Activated CD4-positive, alpha-beta memory T cell treated with anti-CD3 and anti-CD28 coated beads, Interleukin-2, amount 10 ng/mL, durations not matched to agents 7 days and 5 days (primary cell): Measurements from ENCODE around the gene OAS1. TPM values are rescaled to one million over a fixed set of nuclear protein-coding genes. Genes with fewer than 3 reads are reported as not detected.

Experiments
- CTCF ChIA-PET: fragments of 350-600 bp; sonication (Branson Sonifier 250); formaldehyde crosslinking; loops from one replicate; lab custom pipeline; 2021; ENCODE audit warnings: antibody characterized with exemption, inconsistent platforms; lab: Charles Lee
- POLR2A ChIA-PET: fragments of 350-600 bp; sonication (Branson Sonifier 250); formaldehyde crosslinking; loops from one replicate; lab custom pipeline; 2021; ENCODE audit warnings: antibody characterized with exemption; lab: Charles Lee
- DNase-seq: peaks from one replicate; pipeline ENCODE4 v3.0.0-alpha.2; 2020
- H3K27ac Mint-ChIP-seq: one replicate; pipeline ENCODE4 v1.8.0; 2021; ENCODE audit warnings: mild to moderate bottlenecking, mixed read lengths
- H3K27me3 Mint-ChIP-seq: one replicate; pipeline ENCODE4 v1.8.0; 2021; ENCODE audit warnings: mixed read lengths
- H3K36me3 Mint-ChIP-seq: one replicate; pipeline ENCODE4 v1.8.0; 2021; ENCODE audit warnings: low read depth, mixed read lengths
- H3K4me1 Mint-ChIP-seq: one replicate; pipeline ENCODE4 v1.8.0; 2021; ENCODE audit warnings: mixed read lengths
- H3K4me3 Mint-ChIP-seq: one replicate; pipeline ENCODE4 v1.8.0; 2021; ENCODE audit warnings: mild to moderate bottlenecking, mixed read lengths
- H3K9me3 Mint-ChIP-seq: one replicate; pipeline ENCODE4 v1.8.0; 2021; ENCODE audit warnings: mixed read lengths
- total RNA-seq, 2 experiments: library from RNA; stranded (reverse); gene quantifications; one replicate each; pipeline ENCODE4 v1.2.3, GENCODE V29; 2021

Gene OAS1
- total RNA-seq, 2 experiments from 2014 or later, result 246 to 248 TPM

GRCh38 chr12:112962561-112962960, 55.8 kb downstream of the OAS1 start:
- DNase-seq, result no peak
- POLR2A ChIA-PET, result interaction anchor here (3.2 kb wide), 1 partner anchor 15 kb away, joined by 22 read pairs; the partner anchor contains the start of gene OAS2

GRCh38 chr12:112963227-112963861, 56.6 kb downstream of the OAS1 start:
- no peak for DNase-seq
- Mint-ChIP-seq H3K27me3 (no peaks in the 10 kb centered on the region), H3K9me3 (no peaks in the 10 kb centered on the region), H3K4me1 (peaks cover 17% of the 10 kb centered on the region), H3K4me3 (no peak overlapping the region), H3K36me3 (peaks cover 96% of the 10 kb centered on the region), H3K27ac (no peak overlapping the region)
- ChIA-PET POLR2A (interaction anchor here (2.9 kb wide), 1 partner anchor 14 kb away, joined by 22 read pairs; the partner anchor contains the start of gene OAS2), CTCF (no interaction called here)

More at GRCh38 chr12:112962561-112962960, 55.8 kb downstream of the OAS1 start:
- H3K4me1 Mint-ChIP-seq, result peaks cover 22% of the 10 kb centered on the region
- H3K9me3 Mint-ChIP-seq, result peaks cover 4% of the 10 kb centered on the region
- CTCF ChIA-PET, result interaction anchor here (0.7 kb wide), 1 partner anchor 16 kb away, joined by 3 read pairs; the partner anchor contains the start of gene OAS2
- H3K27ac Mint-ChIP-seq, result no peak overlapping the region
- no peak overlapping the region for H3K4me3 Mint-ChIP-seq
- H3K27me3 Mint-ChIP-seq, result no peaks in the 10 kb centered on the region
- H3K36me3 Mint-ChIP-seq, result peaks cover 97% of the 10 kb centered on the region

- Mint-ChIP-seq H3K36me3 (peaks cover 96% of the 10 kb centered on the region), H3K27ac (no peak overlapping the region), H3K27me3 (no peaks in the 10 kb centered on the region), H3K9me3 (no peaks in the 10 kb centered on the region), H3K4me1 (peaks cover 17% of the 10 kb centered on the region), H3K4me3 (no peak overlapping the region)
- CTCF ChIA-PET, result no interaction called here
- DNase-seq, result no peak
- POLR2A ChIA-PET, result interaction anchor here (0.7 to 2.9 kb wide), 2 partner anchors 14 to 58 kb away, joined by 3 to 22 read pairs; partner anchors contain the start of genes OAS1 and OAS2
Observed at GRCh38 chr12:112964067-112964670, 57.4 kb downstream of the OAS1 start.

- no peaks in the 10 kb centered on the region for H3K9me3 Mint-ChIP-seq
Observed at GRCh38 chr12:112964915-112965314, 58.2 kb downstream of the OAS1 start.

GRCh38 chr12:112965643-112966042, 58.9 kb downstream of the OAS1 start:
- DNase-seq, result no peak
- Mint-ChIP-seq H3K27me3 (no peaks in the 10 kb centered on the region), H3K4me3 (no peak overlapping the region), H3K36me3 (peaks cover 96% of the 10 kb centered on the region), H3K27ac (no peak overlapping the region), H3K4me1 (peaks cover 9% of the 10 kb centered on the region), H3K9me3 (no peaks in the 10 kb centered on the region)
- POLR2A ChIA-PET, result interaction anchor here (0.8 to 2.9 kb wide), 2 partner anchors 10 to 12 kb away, joined by 3 to 22 read pairs; partner anchors contain the start of gene OAS2
- CTCF ChIA-PET, result interaction anchor here (0.5 kb wide), 1 partner anchor 180 kb away, joined by 5 read pairs; no protein-coding TSS in a partner anchor

More at GRCh38 chr12:112964915-112965314, 58.2 kb downstream of the OAS1 start:
- Mint-ChIP-seq H3K27ac (no peak overlapping the region), H3K4me1 (peaks cover 10% of the 10 kb centered on the region), H3K27me3 (no peaks in the 10 kb centered on the region), H3K4me3 (no peak overlapping the region), H3K36me3 (peaks cover 96% of the 10 kb centered on the region)
- POLR2A ChIA-PET, result interaction anchor here (0.7 to 2.9 kb wide), 3 partner anchors 10 to 58 kb away, joined by 3 to 22 read pairs (median 3); partner anchors contain the start of genes OAS1 and OAS2
- CTCF ChIA-PET, result no interaction called here
- DNase-seq, result no peak

GRCh38 chr12:112967306-112967705, 60.5 kb downstream of the OAS1 start:
- no peaks in the 10 kb centered on the region for H3K9me3 Mint-ChIP-seq
- no peak overlapping the region for H3K27ac Mint-ChIP-seq
- H3K4me1 Mint-ChIP-seq, result peaks cover 4% of the 10 kb centered on the region
- no peaks in the 10 kb centered on the region for H3K27me3 Mint-ChIP-seq
- no peak for DNase-seq
- peaks cover 96% of the 10 kb centered on the region for H3K36me3 Mint-ChIP-seq
- ChIA-PET POLR2A (interaction anchor here (1.3 kb wide), 2 partner anchors 10 to 11 kb away, joined by 3 to 10 read pairs; partner anchors contain the start of gene OAS2), CTCF (no interaction called here)
- H3K4me3 Mint-ChIP-seq, result no peak overlapping the region

GRCh38 chr12:112967858-112968257, 61.1 kb downstream of the OAS1 start:
- Mint-ChIP-seq H3K27me3 (no peaks in the 10 kb centered on the region), H3K27ac (no peak overlapping the region), H3K4me1 (peaks cover 4% of the 10 kb centered on the region), H3K4me3 (no peak overlapping the region), H3K36me3 (peaks cover 94% of the 10 kb centered on the region), H3K9me3 (no peaks in the 10 kb centered on the region)
- no peak for DNase-seq
- ChIA-PET POLR2A (interaction anchor here (1.3 kb wide), 2 partner anchors 9 to 11 kb away, joined by 3 to 10 read pairs; partner anchors contain the start of gene OAS2), CTCF (interaction anchor here (1.4 kb wide), 1 partner anchor 67 kb away, joined by 4 read pairs; no protein-coding TSS in a partner anchor)

Other genes with a start within 250 kb of the OAS1 start
- not detected for gene RPH3A, start 115.2 kb upstream of the OAS1 start, total RNA-seq
- gene OAS3, start 31.5 kb downstream of the OAS1 start, total RNA-seq, result 100 to 1,000 TPM; 260 to 265 TPM
- gene OAS2, start 71.6 kb downstream of the OAS1 start, total RNA-seq, result 100 to 1,000 TPM; 327 to 331 TPM
- under 1 TPM in 1 of 2 experiments, not detected in 1; 0.18 TPM for gene DTX1, start 149.8 kb downstream of the OAS1 start, total RNA-seq
- gene RASAL1, start 228.8 kb downstream of the OAS1 start, total RNA-seq, result under 1 TPM; 0.10 to 0.35 TPM
- under 1 TPM; 0.23 to 0.28 TPM for gene CFAP73, start 242.8 kb downstream of the OAS1 start, total RNA-seq